HG03432 (cell line): ENCODE results near the gene ZDHHC11B.

ENCODE experiments used
- ATAC-seq: cut with Tn5 transposase; IDR thresholded peaks from one replicate; pipeline ENCODE4 v1.9.1; 2021; ENCODE audit warnings: mild to moderate bottlenecking, moderate library complexity; ENCODE audit not compliant: unreplicated experiment

ZDHHC11B gene

GRCh38 chr5:675111-675870 lies 109.2 kb downstream of the ZDHHC11B start:
- no peak for ATAC-seq

- ATAC-seq: no peak
Observed at GRCh38 chr5:674630-675011, 109.9 kb downstream of the ZDHHC11B start.

GRCh38 chr5:673831-674629 lies 110.5 kb downstream of the ZDHHC11B start:
- no peak for ATAC-seq

- ATAC-seq: no peak
Observed at GRCh38 chr5:673161-673830, 111.2 kb downstream of the ZDHHC11B start.

GRCh38 chr5:672329-673160 lies 112.0 kb downstream of the ZDHHC11B start:
- ATAC-seq: no peak

- peak; percentile 68 for ATAC-seq
Observed at GRCh38 chr5:671459-672328, 112.8 kb downstream of the ZDHHC11B start.

GRCh38 chr5:670396-671270 lies 113.9 kb downstream of the ZDHHC11B start:
- no peak for ATAC-seq

- ATAC-seq: no peak
Observed at GRCh38 chr5:669842-670395, 114.6 kb downstream of the ZDHHC11B start.

GRCh38 chr5:669111-669841 lies 115.3 kb downstream of the ZDHHC11B start:
- ATAC-seq: no peak

GRCh38 chr5:668283-668995 lies 116.1 kb downstream of the ZDHHC11B start:
- ATAC-seq: no peak

- no peak for ATAC-seq
Observed at GRCh38 chr5:666816-667498, 117.6 kb downstream of the ZDHHC11B start.

GRCh38 chr5:665956-666711 lies 118.4 kb downstream of the ZDHHC11B start:
- no peak for ATAC-seq

GRCh38 chr5:665541-665955 lies 119.0 kb downstream of the ZDHHC11B start:
- no peak for ATAC-seq

GRCh38 chr5:664994-665360 lies 119.6 kb downstream of the ZDHHC11B start:
- no peak for ATAC-seq

- ATAC-seq: no peak
Observed at GRCh38 chr5:664343-664993, 120.1 kb downstream of the ZDHHC11B start.
